GM12873 (cell line): ENCODE data around the gene GPR158.

Experiments
- TF ChIP-seq, protein P1 (sequence below): IDR thresholded peaks from 2 replicates; pipeline ENCODE4 v1.5.1; 2012; ENCODE audit warnings: low read depth, mild to moderate bottlenecking, moderate library complexity, low read length, control low read depth; ENCODE audit not compliant: insufficient read depth; ENCODE audit errors: missing control alignments

Gene GPR158

DNA sequence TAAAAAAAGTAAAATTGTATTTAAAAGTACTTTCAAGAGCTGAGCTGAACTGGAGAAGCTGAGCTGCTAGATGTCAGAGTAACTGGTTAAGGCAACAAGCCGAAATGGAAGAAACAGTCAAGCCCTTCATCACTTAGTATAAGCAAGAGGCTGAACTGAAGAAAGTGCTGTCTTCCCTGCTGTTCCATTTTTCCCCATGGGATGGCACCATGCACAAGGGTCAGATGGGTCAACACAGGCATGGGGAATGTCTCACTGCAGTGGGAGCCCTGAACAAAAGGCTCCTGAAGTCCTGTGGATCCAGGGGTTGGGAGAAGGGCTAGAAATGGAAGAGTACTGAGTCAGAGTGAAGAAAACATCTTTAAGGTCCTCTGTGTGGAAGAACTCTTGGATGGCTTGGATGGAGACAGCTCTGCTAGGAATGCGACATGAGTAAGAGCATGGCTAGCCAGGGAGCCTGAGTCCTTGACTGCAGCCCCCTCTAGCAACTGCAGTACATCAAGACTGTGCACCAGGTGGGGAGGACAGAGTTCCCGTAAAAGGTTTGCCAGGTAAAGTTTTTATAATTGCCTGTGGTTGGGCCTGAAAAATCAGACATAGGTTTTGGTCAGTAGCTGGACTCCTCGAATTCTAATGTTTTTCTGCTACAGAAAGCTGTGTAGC lies 348.3 kb downstream of the GPR158 start:
- TF ChIP-seq, protein P1, sequence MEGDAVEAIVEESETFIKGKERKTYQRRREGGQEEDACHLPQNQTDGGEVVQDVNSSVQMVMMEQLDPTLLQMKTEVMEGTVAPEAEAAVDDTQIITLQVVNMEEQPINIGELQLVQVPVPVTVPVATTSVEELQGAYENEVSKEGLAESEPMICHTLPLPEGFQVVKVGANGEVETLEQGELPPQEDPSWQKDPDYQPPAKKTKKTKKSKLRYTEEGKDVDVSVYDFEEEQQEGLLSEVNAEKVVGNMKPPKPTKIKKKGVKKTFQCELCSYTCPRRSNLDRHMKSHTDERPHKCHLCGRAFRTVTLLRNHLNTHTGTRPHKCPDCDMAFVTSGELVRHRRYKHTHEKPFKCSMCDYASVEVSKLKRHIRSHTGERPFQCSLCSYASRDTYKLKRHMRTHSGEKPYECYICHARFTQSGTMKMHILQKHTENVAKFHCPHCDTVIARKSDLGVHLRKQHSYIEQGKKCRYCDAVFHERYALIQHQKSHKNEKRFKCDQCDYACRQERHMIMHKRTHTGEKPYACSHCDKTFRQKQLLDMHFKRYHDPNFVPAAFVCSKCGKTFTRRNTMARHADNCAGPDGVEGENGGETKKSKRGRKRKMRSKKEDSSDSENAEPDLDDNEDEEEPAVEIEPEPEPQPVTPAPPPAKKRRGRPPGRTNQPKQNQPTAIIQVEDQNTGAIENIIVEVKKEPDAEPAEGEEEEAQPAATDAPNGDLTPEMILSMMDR = no peak

DNA sequence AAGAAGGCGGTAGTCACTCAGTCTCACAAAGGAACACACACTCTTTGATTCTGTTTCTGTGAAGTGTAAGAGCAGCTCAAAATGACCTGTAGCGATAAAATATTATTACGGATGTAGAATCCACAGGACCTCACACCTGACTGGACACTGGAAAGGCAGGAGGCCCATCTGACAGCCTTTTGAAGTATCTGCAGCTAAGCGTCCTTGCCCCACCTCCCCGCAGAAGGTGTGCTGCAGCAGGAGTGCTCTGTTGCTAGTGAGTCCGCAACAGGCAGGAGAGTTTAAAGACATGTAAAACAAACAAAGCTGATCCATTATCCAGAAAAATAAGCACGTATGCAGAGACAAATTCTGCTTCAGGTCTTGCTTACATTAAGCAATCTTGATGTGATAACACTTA lies 355.5 kb downstream of the GPR158 start:
- TF ChIP-seq, protein P1 = no peak

GRCh38 chr10:25531457-25532061 lies 356.8 kb downstream of the GPR158 start:
- TF ChIP-seq, protein P1 = no peak

DNA sequence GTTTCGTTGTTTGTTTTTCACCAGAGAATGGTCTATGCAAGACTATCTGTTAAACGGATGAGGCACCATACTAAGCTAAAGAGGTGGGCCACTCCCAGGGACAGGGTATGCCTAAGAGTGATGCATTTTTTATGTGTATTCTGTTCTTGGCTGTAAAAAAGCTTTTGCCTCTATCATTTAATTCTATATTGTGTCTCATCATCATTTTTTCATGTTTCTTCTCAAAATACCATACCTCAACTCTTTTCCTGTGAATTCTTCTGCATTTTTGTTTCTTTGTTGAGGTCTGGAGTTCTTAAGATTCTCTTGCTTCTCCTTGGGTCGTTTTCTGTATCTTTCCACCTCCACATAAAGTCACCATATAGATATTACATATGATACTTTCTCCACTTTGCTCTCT lies 357.4 kb downstream of the GPR158 start:
- TF ChIP-seq, protein P1 = no peak

DNA sequence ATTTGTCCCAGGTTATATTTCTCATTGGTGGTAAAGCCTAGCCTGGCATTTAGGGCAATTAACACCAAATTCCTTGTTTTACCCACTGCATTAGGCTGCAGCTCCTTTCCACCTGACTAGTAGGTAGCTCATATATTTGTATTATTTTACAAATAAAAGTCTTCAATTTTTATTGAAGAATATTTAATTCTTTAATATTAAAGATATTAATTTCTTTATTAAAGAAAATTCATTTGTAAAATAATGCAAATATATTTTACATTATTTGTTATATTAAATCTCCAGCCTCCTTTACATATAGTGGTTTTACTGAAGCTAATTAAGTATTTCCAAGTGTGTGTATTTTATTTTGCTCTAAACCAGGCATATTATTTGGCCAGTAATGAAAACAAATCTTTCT lies 361.2 kb downstream of the GPR158 start:
- TF ChIP-seq, protein P1 = no peak

DNA sequence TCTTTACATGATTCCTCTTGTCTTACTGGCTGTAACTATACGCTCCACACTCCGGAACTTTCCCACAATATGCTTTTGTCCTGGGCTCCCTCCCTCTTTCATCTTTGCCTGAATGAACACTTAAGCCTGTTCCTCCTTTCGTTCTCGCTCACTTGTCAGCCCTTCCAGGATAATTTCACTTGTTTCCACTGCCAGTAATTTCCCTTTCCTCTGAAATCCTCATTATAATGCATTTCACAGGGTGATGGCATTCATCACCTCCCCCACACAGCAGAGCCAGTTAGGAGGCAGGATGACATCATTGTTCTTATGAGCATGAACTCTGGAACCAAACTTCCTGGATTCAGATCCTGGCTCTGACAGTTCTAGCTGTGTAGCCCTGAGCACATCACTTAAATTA lies 372.6 kb downstream of the GPR158 start:
- TF ChIP-seq, protein P1 = no peak

DNA sequence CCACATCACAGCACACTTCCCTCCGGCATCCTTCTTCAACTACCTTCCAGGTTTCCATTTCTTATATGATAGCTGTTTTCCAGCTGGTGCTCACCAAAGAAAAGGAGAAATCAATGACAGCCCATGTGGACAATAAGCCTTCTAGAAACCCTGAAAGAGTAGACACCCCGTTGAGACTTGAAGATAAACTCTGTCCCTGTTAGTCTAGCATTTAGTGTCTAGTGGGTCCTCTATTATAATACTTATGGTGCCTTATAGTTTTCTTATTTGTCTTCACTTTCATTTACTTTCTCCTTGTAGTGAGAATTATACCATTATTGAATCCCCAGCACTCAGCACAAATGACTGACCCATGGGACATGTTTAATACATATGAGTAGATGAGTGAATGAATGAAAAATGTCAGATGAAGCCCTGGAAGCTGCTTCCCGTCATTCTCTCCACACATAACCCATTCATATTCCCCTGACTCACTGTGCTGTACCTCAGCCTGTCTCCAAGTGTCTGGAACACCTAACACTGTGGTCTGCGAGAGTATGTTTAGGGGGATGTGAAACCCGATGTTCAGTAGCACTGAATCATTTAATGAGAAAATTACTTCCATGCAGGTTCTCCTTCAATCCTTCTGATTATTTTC lies 377.6 kb downstream of the GPR158 start:
- TF ChIP-seq, protein P1 = no peak
